Measurements from ENCODE around the gene PCED1B.
"Not testable (repeated sequence)": the region's sequence is repeated elsewhere in the genome, so short reads cannot be mapped to it uniquely, and the experiment has no call there.

Gene PCED1B

GRCh38 chr12:47164724-47165439, 85.5 kb downstream of the PCED1B start:
- peak; percentile 78 for DNase-seq (ENCODE audit: low read depth)

- DNase-seq (ENCODE audit: low read depth), result no peak
These were observed 86.5 kb downstream of the PCED1B start for GRCh38 chr12:47165934-47166333.

GRCh38 chr12:47166365-47166764, 86.9 kb downstream of the PCED1B start:
- no peak for DNase-seq (ENCODE audit: low read depth)

GRCh38 chr12:47170281-47170680, 90.9 kb downstream of the PCED1B start:
- DNase-seq (ENCODE audit: low read depth), result not testable (repeated sequence)

GRCh38 chr12:47178014-47178413, 98.6 kb downstream of the PCED1B start:
- DNase-seq (ENCODE audit: low read depth), result no peak

GRCh38 chr12:47182164-47182938, 102.9 kb downstream of the PCED1B start:
- DNase-seq (ENCODE audit: low read depth), result not testable (repeated sequence)

GRCh38 chr12:47184229-47184628, 104.8 kb downstream of the PCED1B start:
- no peak for DNase-seq (ENCODE audit: low read depth)

GRCh38 chr12:47184813-47185212, 105.4 kb downstream of the PCED1B start:
- no peak for DNase-seq (ENCODE audit: low read depth)

GRCh38 chr12:47186246-47186645, 106.8 kb downstream of the PCED1B start:
- DNase-seq (ENCODE audit: low read depth), result no peak

- peak; percentile 50 for DNase-seq (ENCODE audit: low read depth)
These were observed 109.4 kb downstream of the PCED1B start for GRCh38 chr12:47188576-47189441.

- no peak for DNase-seq (ENCODE audit: low read depth)
These were observed 110.3 kb downstream of the PCED1B start for GRCh38 chr12:47189728-47190127.

- peak; percentile 1 for DNase-seq (ENCODE audit: low read depth)
These were observed 110.9 kb downstream of the PCED1B start for GRCh38 chr12:47190271-47190750.

- DNase-seq (ENCODE audit: low read depth), result no peak
These were observed 111.5 kb downstream of the PCED1B start for GRCh38 chr12:47190905-47191304.

GRCh38 chr12:47192051-47192450, 112.6 kb downstream of the PCED1B start:
- DNase-seq (ENCODE audit: low read depth), result no peak

- no peak for DNase-seq (ENCODE audit: low read depth)
These were observed 113.6 kb downstream of the PCED1B start for GRCh38 chr12:47193066-47193465.

- DNase-seq (ENCODE audit: low read depth), result no peak
These were observed 115.1 kb downstream of the PCED1B start for GRCh38 chr12:47194501-47194900.

GRCh38 chr12:47200446-47200845, 121.0 kb downstream of the PCED1B start:
- DNase-seq (ENCODE audit: low read depth), result no peak

- not testable (repeated sequence) for DNase-seq (ENCODE audit: low read depth)
These were observed 121.8 kb downstream of the PCED1B start for GRCh38 chr12:47201190-47201589.

GRCh38 chr12:47202176-47202575, 122.8 kb downstream of the PCED1B start:
- DNase-seq (ENCODE audit: low read depth), result no peak

GRCh38 chr12:47205532-47206449, 126.4 kb downstream of the PCED1B start:
- no peak for DNase-seq (ENCODE audit: low read depth)

Measured in GM04503 (cell line).